Ishikawa (cell line): Measurements from ENCODE around the gene LIMCH1.

Source experiments
- CEBPB ChIP-seq: IDR thresholded peaks from 2 replicates; pipeline ENCODE4 v1.6.1; 2012
- EP300 ChIP-seq: IDR thresholded peaks from 2 replicates; pipeline ENCODE4 v1.6.1; 2012; ENCODE audit warnings: borderline replicate concordance
- NFIC ChIP-seq: IDR thresholded peaks from 2 replicates; pipeline ENCODE4 v1.6.1; 2012
- RAD21 ChIP-seq: IDR thresholded peaks from 2 replicates; pipeline ENCODE4 v1.6.1; 2012; ENCODE audit warnings: low read depth
- REST ChIP-seq: IDR thresholded peaks from 2 replicates; pipeline ENCODE4 v1.6.1; 2012; ENCODE audit warnings: low read depth, mild to moderate bottlenecking

DNA sequence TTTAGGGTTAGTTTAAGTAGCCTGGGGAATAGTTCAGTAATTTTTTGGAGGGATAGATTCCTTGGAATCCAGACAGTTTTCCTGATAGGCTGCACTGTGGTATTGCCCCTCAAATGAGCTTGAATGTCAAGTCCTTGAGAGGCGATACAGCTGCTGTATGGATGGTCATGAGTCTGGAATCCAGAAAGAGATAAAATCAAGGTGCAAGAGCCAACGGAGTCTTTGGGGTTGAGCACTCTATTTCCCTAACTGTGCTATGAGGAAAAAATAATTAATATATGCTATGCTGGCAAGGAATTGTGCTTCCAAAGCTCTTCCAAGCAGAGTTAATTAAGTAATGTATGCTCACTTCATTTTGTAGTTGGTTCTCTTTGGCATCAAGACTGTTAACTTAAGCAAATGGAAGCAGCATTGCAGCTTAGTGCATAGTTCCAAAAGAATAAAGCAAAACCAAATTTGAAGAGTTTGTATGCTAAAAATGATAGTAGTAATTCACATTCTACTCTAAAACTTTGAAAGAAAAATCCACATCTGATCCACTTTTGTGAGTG, 48.8 kb downstream of the LIMCH1 start:
- TF ChIP-seq NFIC (no peak), EP300 (no peak), REST (no peak), RAD21 (no peak), CEBPB (no peak)
